H1 (cell line): ENCODE data around the gene TEX36.
A peak's percentile ranks its signal among the peaks of the same experiment; 100 is the strongest.

ENCODE experiments used
- BRCA1 ChIP-seq: IDR thresholded peaks from 2 replicates; pipeline ENCODE4 v1.6.1; 2012; ENCODE audit warnings: low read depth, low read length, improper control_type of control experiment
- CBX5 ChIP-seq: fragments of 300-800, 300-1000 bp; sonication (generic); IDR thresholded peaks from 2 replicates; pipeline ENCODE4 v1.7.1; 2016; ENCODE audit warnings: antibody characterized with exemption, low read length, low read depth
- CHD1 ChIP-seq: IDR thresholded peaks from 2 replicates; pipeline ENCODE4 v1.6.1; 2012; ENCODE audit warnings: low read depth, low read length, improper control_type of control experiment
- CTCF ChIP-seq, 3 experiments: IDR thresholded peaks; 1 replicate in 2 of 3; 2 replicates in 1 of 3; pipeline versions ENCODE4 v1.5.1 to v1.6.1; 2011; ENCODE audit warnings: low read length in 3 of 3, mild to moderate bottlenecking in 3 of 3, inconsistent platforms in 2 of 3, low read depth in 1 of 3, moderate library complexity in 1 of 3; ENCODE audit not compliant: insufficient read depth in 1 of 3; ENCODE audit errors: control extremely low read depth in 1 of 3
- EGR1 ChIP-seq: IDR thresholded peaks from 2 replicates; pipeline ENCODE4 v1.6.1; 2011; ENCODE audit warnings: low read depth, low read length, borderline replicate concordance
- EP300 ChIP-seq, 2 experiments: IDR thresholded peaks; 1 replicate in 1 of 2; 2 replicates in 1 of 2; pipeline ENCODE4 v1.6.1; 2011 to 2012; ENCODE audit warnings: low read depth in 2 of 2, low read length in 2 of 2, mild to moderate bottlenecking in 2 of 2, borderline replicate concordance in 1 of 2, inconsistent platforms in 1 of 2, moderate library complexity in 1 of 2
- JUN ChIP-seq: IDR thresholded peaks from 2 replicates; pipeline ENCODE4 v1.6.1; 2011; ENCODE audit warnings: low read depth, mild to moderate bottlenecking, improper control_type of control experiment, low read length
- MAFK ChIP-seq: IDR thresholded peaks from 2 replicates; pipeline ENCODE4 v1.6.1; 2012; ENCODE audit warnings: low read depth, mild to moderate bottlenecking, improper control_type of control experiment, low read length
- POLR2A ChIP-seq, 2 experiments: IDR thresholded peaks; 1 replicate in 1 of 2; 2 replicates in 1 of 2; pipeline ENCODE4 v1.6.1; 2011; ENCODE audit warnings: low read depth in 2 of 2, low read length in 2 of 2, mild to moderate bottlenecking in 2 of 2; ENCODE audit errors: control extremely low read depth in 1 of 2
- POLR2AphosphoS5 ChIP-seq: IDR thresholded peaks from 2 replicates; pipeline ENCODE4 v1.6.1; 2011; ENCODE audit warnings: low read depth, low read length
- RAD21 ChIP-seq, 2 experiments: IDR thresholded peaks in 1 of 2; conservative IDR thresholded peaks in 1 of 2; 2 replicates each; pipeline ENCODE4 v1.6.1; 2011; ENCODE audit warnings: low read depth in 2 of 2, low read length in 2 of 2, improper control_type of control experiment in 1 of 2, inconsistent platforms in 1 of 2, mild to moderate bottlenecking in 1 of 2, moderate library complexity in 1 of 2
- TBP ChIP-seq: IDR thresholded peaks from 2 replicates; pipeline ENCODE4 v1.6.1; 2011; ENCODE audit warnings: low read depth, low read length, improper control_type of control experiment
- ZNF274 ChIP-seq: IDR thresholded peaks from 2 replicates; pipeline ENCODE4 v1.7.0; 2012; ENCODE audit warnings: low read length, borderline replicate concordance; ENCODE audit errors: extremely low read depth
- TF ChIP-seq, protein P1 (sequence below): IDR thresholded peaks from 2 replicates; pipeline ENCODE4 v1.6.1; 2012; ENCODE audit warnings: low read length, inconsistent platforms

DNA sequence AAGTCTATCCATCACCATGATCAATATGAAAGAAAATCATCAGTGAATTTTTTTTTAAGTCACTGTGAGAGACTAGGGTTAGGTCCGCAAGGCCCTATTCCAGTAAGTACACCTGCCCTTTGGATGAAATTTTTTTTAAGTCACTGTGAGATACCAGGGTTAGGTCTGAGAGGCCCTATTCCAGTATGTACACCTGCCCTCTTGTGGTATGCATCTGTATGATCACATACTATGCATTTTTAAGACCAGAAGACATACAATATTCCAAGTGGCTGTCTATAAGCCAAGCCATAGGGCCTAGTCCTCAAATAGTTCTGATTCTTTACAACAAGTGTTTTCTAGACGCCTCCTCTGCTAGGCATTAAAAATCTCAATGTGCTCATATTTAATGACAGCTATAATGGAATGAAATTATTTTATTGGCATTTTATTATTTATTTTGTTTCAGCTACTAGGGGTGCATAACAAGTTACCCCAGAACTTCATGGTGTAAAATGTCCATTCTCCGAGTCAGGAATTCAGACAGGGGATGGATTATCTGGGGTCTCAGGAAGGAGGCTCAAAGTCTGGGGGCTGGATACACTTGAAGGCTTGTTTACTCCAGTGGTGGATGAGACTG is 53.1 kb downstream of the TEX36 start:
- no peak for TF ChIP-seq EGR1
- TF ChIP-seq TBP: no peak
- peak in 1 of 3 experiments; percentile 27; a peak in 2 of 4 replicates for TF ChIP-seq CTCF (IDR thresholded peaks at IDR 0.05; ENCODE audit: control extremely low read depth in 1 of 3, insufficient read depth in 1 of 3, low read depth in 1 of 3, low read length in 3 of 3)
- no peak for TF ChIP-seq EP300 (IDR thresholded peaks at IDR 0.05; ENCODE audit: borderline replicate concordance in 1 of 2, low read depth in 2 of 2, low read length in 2 of 2)
- TF ChIP-seq ZNF274: no peak
- TF ChIP-seq BRCA1: no peak
- TF ChIP-seq, protein P1, sequence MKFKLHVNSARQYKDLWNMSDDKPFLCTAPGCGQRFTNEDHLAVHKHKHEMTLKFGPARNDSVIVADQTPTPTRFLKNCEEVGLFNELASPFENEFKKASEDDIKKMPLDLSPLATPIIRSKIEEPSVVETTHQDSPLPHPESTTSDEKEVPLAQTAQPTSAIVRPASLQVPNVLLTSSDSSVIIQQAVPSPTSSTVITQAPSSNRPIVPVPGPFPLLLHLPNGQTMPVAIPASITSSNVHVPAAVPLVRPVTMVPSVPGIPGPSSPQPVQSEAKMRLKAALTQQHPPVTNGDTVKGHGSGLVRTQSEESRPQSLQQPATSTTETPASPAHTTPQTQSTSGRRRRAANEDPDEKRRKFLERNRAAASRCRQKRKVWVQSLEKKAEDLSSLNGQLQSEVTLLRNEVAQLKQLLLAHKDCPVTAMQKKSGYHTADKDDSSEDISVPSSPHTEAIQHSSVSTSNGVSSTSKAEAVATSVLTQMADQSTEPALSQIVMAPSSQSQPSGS: no peak
- TF ChIP-seq CHD1: no peak
- no peak for TF ChIP-seq CBX5
- TF ChIP-seq POLR2A (IDR thresholded peaks at IDR 0.05; ENCODE audit: control extremely low read depth in 1 of 2, low read depth in 2 of 2, low read length in 2 of 2): no peak
- no peak for TF ChIP-seq MAFK
- no peak for TF ChIP-seq POLR2AphosphoS5
- peak; percentile 36 to 48; a peak in 3 of 4 replicates for TF ChIP-seq RAD21 (IDR thresholded peaks at IDR 0.05 in 1 of 2, conservative IDR thresholded peaks at IDR 0.05 in 1 of 2; ENCODE audit: low read depth in 2 of 2, low read length in 2 of 2)
- TF ChIP-seq JUN: no peak
